D721Med (cell line): ENCODE measurements around the gene CD209.

Experiments used
- DNase-seq: peaks from one replicate; pipeline ENCODE4 v3.0.0; 2011; ENCODE audit warnings: low spot score; ENCODE audit not compliant: insufficient read length
- FAIRE-seq: peaks from 2 replicates; lab custom pipeline; 2011; peaks lifted over from hg19 to GRCh38; lab: Jason Lieb, UNC
- CTCF ChIP-seq: IDR thresholded peaks from 2 replicates; pipeline ENCODE4 v1.5.1; 2012; ENCODE audit warnings: mild to moderate bottlenecking, control low read depth; ENCODE audit not compliant: insufficient read depth; ENCODE audit errors: missing control alignments

CD209 gene

GRCh38 chr19:7781157-7781556 is 33.8 kb upstream of the CD209 start:
- DNase-seq (no peak), FAIRE-seq (no peak)
- TF ChIP-seq CTCF, result no peak

GRCh38 chr19:7779631-7780486 is 32.5 kb upstream of the CD209 start:
- no peak for TF ChIP-seq CTCF
- no peak for FAIRE-seq
- no peak for DNase-seq

GRCh38 chr19:7778081-7778480 is 30.7 kb upstream of the CD209 start:
- DNase-seq (no peak), FAIRE-seq (no peak)
- no peak for TF ChIP-seq CTCF

- no peak for TF ChIP-seq CTCF
- no peak for FAIRE-seq
- DNase-seq, result no peak
These were observed 28.4 kb upstream of the CD209 start for GRCh38 chr19:7775761-7776160.

GRCh38 chr19:7773841-7774240 is 26.5 kb upstream of the CD209 start:
- DNase-seq, result no peak
- no peak for TF ChIP-seq CTCF
- FAIRE-seq, result no peak

- FAIRE-seq, result no peak
- TF ChIP-seq CTCF, result no peak
- DNase-seq, result no peak
These were observed 25.5 kb upstream of the CD209 start for GRCh38 chr19:7772752-7773291.

GRCh38 chr19:7771072-7771471 is 23.7 kb upstream of the CD209 start:
- FAIRE-seq, result no peak
- no peak for TF ChIP-seq CTCF
- DNase-seq, result no peak
